ENCODE data around the gene MUC22. TPM values are rescaled to one million over a fixed set of nuclear protein-coding genes. Genes with fewer than 3 reads are reported as not detected.

MUC22 gene
- total and polyA plus RNA-seq, 10 of the 15 experiments (the other 5 are each of a cell fraction or from before 2014, with no cell fraction given), result under 0.01 to 0.09 (median 0.04) TPM; not detected in 4

DNA sequence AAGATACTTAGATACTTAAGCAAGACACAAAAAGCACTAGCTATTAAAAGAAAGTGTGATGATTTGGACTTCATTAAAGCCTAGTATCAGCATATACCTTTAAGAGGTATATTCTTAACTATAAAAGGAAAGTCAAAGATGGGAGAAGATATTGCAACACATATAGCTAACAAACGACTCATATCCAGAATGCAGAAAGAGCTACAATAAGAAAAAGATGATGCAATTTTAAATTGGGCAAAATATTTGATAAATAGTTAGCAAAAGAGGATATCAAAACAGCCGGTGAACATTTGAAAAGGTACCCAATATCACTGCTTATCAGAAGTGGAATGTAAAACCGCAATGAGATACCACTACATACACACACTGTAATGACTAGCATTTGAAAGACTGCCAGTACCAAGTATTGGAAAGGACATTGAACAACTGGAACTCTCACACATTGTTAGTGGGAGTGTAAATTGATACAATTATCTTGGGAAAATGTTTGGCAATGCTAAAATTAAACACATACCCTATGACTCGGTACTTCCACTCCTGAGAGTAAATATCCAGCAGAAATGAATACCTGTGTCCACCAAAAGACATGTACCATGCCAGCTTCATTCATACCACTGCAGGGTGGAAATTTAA, 25.7 kb downstream of the MUC22 start:
- ATAC-seq (no peak), FAIRE-seq (no peak), DNase-seq (ENCODE audit: low read depth, low spot score) (no peak)
- no peaks in the 10 kb centered on the region for H3K9me3 ChIP-seq (replicated peaks; ENCODE audit: control insufficient read depth, insufficient read depth, low read length)
- no peaks in the 10 kb centered on the region for H3K36me3 ChIP-seq (ENCODE audit: control insufficient read depth in 2 of 2, insufficient read depth in 2 of 2, low read length in 1 of 2)
- in situ Hi-C loops (cut with MboI) (no loop called here), intact Hi-C loops (cut with micrococcal nuclease; ENCODE audit: unreplicated experiment) (no loop called here)
- H2AFZ ChIP-seq (ENCODE audit: control insufficient read depth, low read depth, low read length), result no peak overlapping the region
- TF ChIP-seq FOXM1 (IDR thresholded peaks at IDR 0.05; ENCODE audit: low read depth, low read length) (no peak), POU2F2 (IDR thresholded peaks at IDR 0.05; ENCODE audit: borderline replicate concordance, low read depth, low read length) (no peak), GABPA (IDR thresholded peaks at IDR 0.05; ENCODE audit: low read depth) (no peak), BRCA1 (IDR thresholded peaks at IDR 0.05; ENCODE audit: low read depth, low read length) (no peak), RUNX3 (IDR thresholded peaks at IDR 0.05; ENCODE audit: low read length) (no peak), TCF3 (IDR thresholded peaks at IDR 0.05; ENCODE audit: borderline replicate concordance, insufficient read depth, low read depth, low read length) (no peak), IRF4 (IDR thresholded peaks at IDR 0.05; ENCODE audit: low read depth, low read length) (no peak), SMC3 (IDR thresholded peaks at IDR 0.05; ENCODE audit: borderline replicate concordance, low read length) (no peak), BHLHE40 (IDR thresholded peaks at IDR 0.05; ENCODE audit: borderline replicate concordance in 1 of 2, low read depth in 2 of 2, low read length in 1 of 2) (no peak), HDGF (IDR thresholded peaks at IDR 0.05) (no peak)
- TF ChIP-seq, protein P1, sequence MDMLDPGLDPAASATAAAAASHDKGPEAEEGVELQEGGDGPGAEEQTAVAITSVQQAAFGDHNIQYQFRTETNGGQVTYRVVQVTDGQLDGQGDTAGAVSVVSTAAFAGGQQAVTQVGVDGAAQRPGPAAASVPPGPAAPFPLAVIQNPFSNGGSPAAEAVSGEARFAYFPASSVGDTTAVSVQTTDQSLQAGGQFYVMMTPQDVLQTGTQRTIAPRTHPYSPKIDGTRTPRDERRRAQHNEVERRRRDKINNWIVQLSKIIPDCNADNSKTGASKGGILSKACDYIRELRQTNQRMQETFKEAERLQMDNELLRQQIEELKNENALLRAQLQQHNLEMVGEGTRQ (IDR thresholded peaks at IDR 0.05; ENCODE audit: borderline replicate concordance, low read depth, low read length), result no peak
- TF ChIP-seq, protein P2, sequence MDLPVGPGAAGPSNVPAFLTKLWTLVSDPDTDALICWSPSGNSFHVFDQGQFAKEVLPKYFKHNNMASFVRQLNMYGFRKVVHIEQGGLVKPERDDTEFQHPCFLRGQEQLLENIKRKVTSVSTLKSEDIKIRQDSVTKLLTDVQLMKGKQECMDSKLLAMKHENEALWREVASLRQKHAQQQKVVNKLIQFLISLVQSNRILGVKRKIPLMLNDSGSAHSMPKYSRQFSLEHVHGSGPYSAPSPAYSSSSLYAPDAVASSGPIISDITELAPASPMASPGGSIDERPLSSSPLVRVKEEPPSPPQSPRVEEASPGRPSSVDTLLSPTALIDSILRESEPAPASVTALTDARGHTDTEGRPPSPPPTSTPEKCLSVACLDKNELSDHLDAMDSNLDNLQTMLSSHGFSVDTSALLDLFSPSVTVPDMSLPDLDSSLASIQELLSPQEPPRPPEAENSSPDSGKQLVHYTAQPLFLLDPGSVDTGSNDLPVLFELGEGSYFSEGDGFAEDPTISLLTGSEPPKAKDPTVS (IDR thresholded peaks at IDR 0.05; ENCODE audit: low read depth, low read length), result no peak
- ChIA-PET RAD21 (ENCODE audit: unreplicated experiment) (no interaction called here), SMC1A (ENCODE audit: uncharacterized antibody, unreplicated experiment) (no interaction called here), CTCF (interaction anchor here (0.6 kb wide), 1 partner anchor 25 kb away, joined by 4 read pairs; no protein-coding TSS in a partner anchor), POLR2A (no interaction called here)
- no TSS peak for BruUV-seq (replicated peaks)
- H3K4me3 ChIP-seq, result no peak overlapping the region
- no peaks in the 10 kb centered on the region for H4K20me1 ChIP-seq (ENCODE audit: control insufficient read depth, insufficient read depth)
- no peaks in the 10 kb centered on the region for H3K79me2 ChIP-seq (ENCODE audit: control insufficient read depth, insufficient read depth, low read length)
- H3K27ac ChIP-seq (ENCODE audit: control insufficient read depth, insufficient read depth), result no peak overlapping the region
- no peak overlapping the region for H3K9ac ChIP-seq (ENCODE audit: control insufficient read depth, insufficient read depth, low read length)
- H3K4me2 ChIP-seq (ENCODE audit: control insufficient read depth, insufficient read depth), result no peak overlapping the region
- H3K27me3 ChIP-seq (replicated peaks in 1 of 2; ENCODE audit: control insufficient read depth in 2 of 2, insufficient read depth in 2 of 2, low read length in 1 of 2), result no peaks in the 10 kb centered on the region; a peak in 3 of 4 replicates
- WGBS (ENCODE audit: insufficient coverage, insufficient replicate concordance, low lambda C conversion rate, missing lambda C conversion rate), result 48% methylated on average over 4 of the region's 4 CpGs
- no peaks in the 10 kb centered on the region for H3K4me1 ChIP-seq (ENCODE audit: control insufficient read depth, insufficient read depth, low read length)

Measured in GM12878 (cell line).